WTC11 (cell line): ENCODE measurements around the gene ACOT6. TPM values are rescaled to one million over a fixed set of nuclear protein-coding genes. Genes with fewer than 3 reads are reported as not detected.
"Not testable (repeated sequence)": the region's sequence is repeated elsewhere in the genome, so short reads cannot be mapped to it uniquely, and the experiment has no call there.

Experiments
- ATAC-seq: fragments of 200-7000 bp; cut with Tn5 transposase; 2 replicates; pipeline ENCODE4 v1.10.0; 2021; ENCODE audit warnings: mild to moderate bottlenecking, moderate library complexity
- CTCF ChIA-PET: fragments of 300-600 bp; sonication (Branson Sonifier 250); formaldehyde crosslinking; loops from one replicate; lab custom pipeline; 2021; ENCODE audit warnings: antibody characterized with exemption; lab: Charles Lee
- POLR2A ChIA-PET: fragments of 350-600 bp; sonication (Branson Sonifier 250); formaldehyde crosslinking; loops from one replicate; lab custom pipeline; 2021; ENCODE audit warnings: antibody characterized with exemption; lab: Charles Lee
- DNase-seq: peaks from one replicate; pipeline ENCODE4 v3.0.0; 2021; ENCODE audit warnings: low spot score
- H3K27ac Mint-ChIP-seq: 2 replicates; pipeline ENCODE4 v1.8.0; 2021; ENCODE audit warnings: mixed read lengths
- H3K27me3 Mint-ChIP-seq: 2 replicates; pipeline ENCODE4 v1.8.0; 2021; ENCODE audit warnings: low read depth, mild to moderate bottlenecking, moderate library complexity, mixed read lengths
- H3K36me3 Mint-ChIP-seq: 2 replicates; pipeline ENCODE4 v1.8.0; 2021; ENCODE audit warnings: mixed read lengths
- H3K4me1 Mint-ChIP-seq: 2 replicates; pipeline ENCODE4 v1.8.0; 2022; ENCODE audit warnings: mixed read lengths
- H3K4me3 Mint-ChIP-seq: 2 replicates; pipeline ENCODE4 v1.8.0; 2021; ENCODE audit warnings: mild to moderate bottlenecking, moderate library complexity, mixed read lengths
- H3K9me3 Mint-ChIP-seq: 2 replicates; pipeline ENCODE4 v1.8.0; 2021; ENCODE audit warnings: mixed read lengths
- FOXJ3 ChIP-seq: sonication (generic); formaldehyde crosslinking; IDR thresholded peaks from 2 replicates; pipeline ENCODE4 v1.9.0; 2021; ENCODE audit warnings: missing genetic modification reagents, mild to moderate bottlenecking, borderline replicate concordance
- MXD4 ChIP-seq: fragments of 250-450 bp; sonication (Bioruptor Pico); IDR thresholded peaks from 2 replicates; pipeline ENCODE4 v1.8.0; 2021; ENCODE audit warnings: mild to moderate bottlenecking, moderate library complexity, borderline replicate concordance
- MYBL2 ChIP-seq: sonication (generic); formaldehyde crosslinking; IDR thresholded peaks from 2 replicates; pipeline ENCODE4 v1.8.1; 2023; ENCODE audit warnings: mild to moderate bottlenecking, moderate library complexity, missing genetic modification reagents
- NFATC4 ChIP-seq: fragments of 250-450 bp; sonication (Bioruptor Pico); IDR thresholded peaks from 2 replicates; pipeline ENCODE4 v1.9.0; 2021; ENCODE audit warnings: mild to moderate bottlenecking
- NFE2L1 ChIP-seq: sonication (generic); formaldehyde crosslinking; IDR thresholded peaks from 2 replicates; pipeline ENCODE4 v1.8.1; 2023; ENCODE audit warnings: missing genetic modification reagents
- TEAD1 ChIP-seq: sonication (generic); formaldehyde crosslinking; IDR thresholded peaks from 2 replicates; pipeline ENCODE4 v1.8.0; 2022; ENCODE audit warnings: mild to moderate bottlenecking, missing genetic modification reagents
- TEAD4 ChIP-seq: sonication (generic); formaldehyde crosslinking; IDR thresholded peaks from 2 replicates; pipeline ENCODE4 v1.8.0; 2022; ENCODE audit warnings: mild to moderate bottlenecking, missing genetic modification reagents
- ZNF396 ChIP-seq: fragments of 250-450 bp; sonication (Bioruptor Pico); IDR thresholded peaks from 2 replicates; pipeline ENCODE4 v1.8.0; 2021; ENCODE audit warnings: mild to moderate bottlenecking, moderate library complexity, borderline replicate concordance
- ZNF416 ChIP-seq: fragments of 250-450 bp; sonication (Bioruptor Pico); IDR thresholded peaks from 2 replicates; pipeline ENCODE4 v1.9.0; 2021; ENCODE audit warnings: mild to moderate bottlenecking, inconsistent platforms
- ZNF671 ChIP-seq: fragments of 250-450 bp; sonication (Bioruptor Pico); IDR thresholded peaks from 2 replicates; pipeline ENCODE4 v1.8.0; 2021; ENCODE audit warnings: mild to moderate bottlenecking
- total RNA-seq: library from RNA; stranded (reverse); gene quantifications from 3 replicates; pipeline ENCODE4 v1.2.3, GENCODE V29; 2021
- TF ChIP-seq, protein P1 (sequence below): sonication (generic); formaldehyde crosslinking; IDR thresholded peaks from 2 replicates; pipeline ENCODE4 v1.8.1; 2022; ENCODE audit warnings: low read depth, mild to moderate bottlenecking, moderate library complexity, missing genetic modification reagents, borderline replicate concordance
- TF ChIP-seq, protein P2 (sequence below): sonication (generic); formaldehyde crosslinking; IDR thresholded peaks from 2 replicates; pipeline ENCODE4 v1.8.0; 2022; ENCODE audit warnings: mild to moderate bottlenecking, missing genetic modification reagents
- TF ChIP-seq, protein P3 (sequence below): fragments of 250-450 bp; sonication (Bioruptor Pico); IDR thresholded peaks from 2 replicates; pipeline ENCODE4 v1.9.0; 2021; ENCODE audit warnings: mild to moderate bottlenecking
- TF ChIP-seq, protein P4 (sequence below): sonication (generic); formaldehyde crosslinking; IDR thresholded peaks from 2 replicates; pipeline ENCODE4 v1.8.1; 2023; ENCODE audit warnings: mild to moderate bottlenecking, missing genetic modification reagents, borderline replicate concordance

ACOT6 gene
- total RNA-seq, 1 experiment from 2014 or later = 0.13 TPM

DNA sequence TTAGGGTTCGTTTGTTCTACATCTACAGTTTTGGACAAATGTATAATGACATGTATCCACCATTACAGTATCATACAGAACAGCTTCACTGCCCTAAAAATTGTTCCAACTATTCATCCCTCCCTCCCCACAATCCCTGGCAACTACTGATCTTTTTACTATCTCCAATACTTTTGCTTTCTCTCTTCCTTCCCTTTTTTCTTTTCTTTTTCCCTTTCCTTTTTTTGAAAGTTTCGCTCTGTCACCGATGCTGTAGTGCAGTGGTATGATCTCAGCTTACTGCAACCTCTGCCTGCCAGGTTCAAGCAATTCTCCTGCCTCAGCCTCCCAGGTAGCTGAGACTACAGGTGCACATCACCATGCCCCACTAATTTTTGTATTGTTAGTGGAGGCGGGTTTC, 23.2 kb upstream of the ACOT6 start:
- H3K9me3 Mint-ChIP-seq = peaks cover 7% of the 10 kb centered on the region
- TF ChIP-seq ZNF396 (no peak), FOXJ3 (CRISPR knock-in tag) (no peak), TEAD1 (CRISPR knock-in tag) (no peak), TEAD4 (CRISPR knock-in tag) (no peak), ZNF416 (CRISPR knock-in tag) (no peak), MXD4 (CRISPR knock-in tag) (no peak), NFATC4 (CRISPR knock-in tag) (no peak), NFE2L1 (CRISPR knock-in tag) (no peak), ZNF671 (CRISPR knock-in tag) (no peak), MYBL2 (CRISPR knock-in tag) (no peak)
- TF ChIP-seq, protein P1, sequence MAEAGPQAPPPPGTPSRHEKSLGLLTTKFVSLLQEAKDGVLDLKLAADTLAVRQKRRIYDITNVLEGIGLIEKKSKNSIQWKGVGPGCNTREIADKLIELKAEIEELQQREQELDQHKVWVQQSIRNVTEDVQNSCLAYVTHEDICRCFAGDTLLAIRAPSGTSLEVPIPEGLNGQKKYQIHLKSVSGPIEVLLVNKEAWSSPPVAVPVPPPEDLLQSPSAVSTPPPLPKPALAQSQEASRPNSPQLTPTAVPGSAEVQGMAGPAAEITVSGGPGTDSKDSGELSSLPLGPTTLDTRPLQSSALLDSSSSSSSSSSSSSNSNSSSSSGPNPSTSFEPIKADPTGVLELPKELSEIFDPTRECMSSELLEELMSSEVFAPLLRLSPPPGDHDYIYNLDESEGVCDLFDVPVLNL (CRISPR knock-in tag) = no peak
- TF ChIP-seq, protein P2, sequence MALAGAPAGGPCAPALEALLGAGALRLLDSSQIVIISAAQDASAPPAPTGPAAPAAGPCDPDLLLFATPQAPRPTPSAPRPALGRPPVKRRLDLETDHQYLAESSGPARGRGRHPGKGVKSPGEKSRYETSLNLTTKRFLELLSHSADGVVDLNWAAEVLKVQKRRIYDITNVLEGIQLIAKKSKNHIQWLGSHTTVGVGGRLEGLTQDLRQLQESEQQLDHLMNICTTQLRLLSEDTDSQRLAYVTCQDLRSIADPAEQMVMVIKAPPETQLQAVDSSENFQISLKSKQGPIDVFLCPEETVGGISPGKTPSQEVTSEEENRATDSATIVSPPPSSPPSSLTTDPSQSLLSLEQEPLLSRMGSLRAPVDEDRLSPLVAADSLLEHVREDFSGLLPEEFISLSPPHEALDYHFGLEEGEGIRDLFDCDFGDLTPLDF = no peak
- TF ChIP-seq, protein P3, sequence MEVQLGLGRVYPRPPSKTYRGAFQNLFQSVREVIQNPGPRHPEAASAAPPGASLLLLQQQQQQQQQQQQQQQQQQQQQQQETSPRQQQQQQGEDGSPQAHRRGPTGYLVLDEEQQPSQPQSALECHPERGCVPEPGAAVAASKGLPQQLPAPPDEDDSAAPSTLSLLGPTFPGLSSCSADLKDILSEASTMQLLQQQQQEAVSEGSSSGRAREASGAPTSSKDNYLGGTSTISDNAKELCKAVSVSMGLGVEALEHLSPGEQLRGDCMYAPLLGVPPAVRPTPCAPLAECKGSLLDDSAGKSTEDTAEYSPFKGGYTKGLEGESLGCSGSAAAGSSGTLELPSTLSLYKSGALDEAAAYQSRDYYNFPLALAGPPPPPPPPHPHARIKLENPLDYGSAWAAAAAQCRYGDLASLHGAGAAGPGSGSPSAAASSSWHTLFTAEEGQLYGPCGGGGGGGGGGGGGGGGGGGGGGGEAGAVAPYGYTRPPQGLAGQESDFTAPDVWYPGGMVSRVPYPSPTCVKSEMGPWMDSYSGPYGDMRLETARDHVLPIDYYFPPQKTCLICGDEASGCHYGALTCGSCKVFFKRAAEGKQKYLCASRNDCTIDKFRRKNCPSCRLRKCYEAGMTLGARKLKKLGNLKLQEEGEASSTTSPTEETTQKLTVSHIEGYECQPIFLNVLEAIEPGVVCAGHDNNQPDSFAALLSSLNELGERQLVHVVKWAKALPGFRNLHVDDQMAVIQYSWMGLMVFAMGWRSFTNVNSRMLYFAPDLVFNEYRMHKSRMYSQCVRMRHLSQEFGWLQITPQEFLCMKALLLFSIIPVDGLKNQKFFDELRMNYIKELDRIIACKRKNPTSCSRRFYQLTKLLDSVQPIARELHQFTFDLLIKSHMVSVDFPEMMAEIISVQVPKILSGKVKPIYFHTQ (CRISPR knock-in tag) = no peak
- TF ChIP-seq, protein P4, sequence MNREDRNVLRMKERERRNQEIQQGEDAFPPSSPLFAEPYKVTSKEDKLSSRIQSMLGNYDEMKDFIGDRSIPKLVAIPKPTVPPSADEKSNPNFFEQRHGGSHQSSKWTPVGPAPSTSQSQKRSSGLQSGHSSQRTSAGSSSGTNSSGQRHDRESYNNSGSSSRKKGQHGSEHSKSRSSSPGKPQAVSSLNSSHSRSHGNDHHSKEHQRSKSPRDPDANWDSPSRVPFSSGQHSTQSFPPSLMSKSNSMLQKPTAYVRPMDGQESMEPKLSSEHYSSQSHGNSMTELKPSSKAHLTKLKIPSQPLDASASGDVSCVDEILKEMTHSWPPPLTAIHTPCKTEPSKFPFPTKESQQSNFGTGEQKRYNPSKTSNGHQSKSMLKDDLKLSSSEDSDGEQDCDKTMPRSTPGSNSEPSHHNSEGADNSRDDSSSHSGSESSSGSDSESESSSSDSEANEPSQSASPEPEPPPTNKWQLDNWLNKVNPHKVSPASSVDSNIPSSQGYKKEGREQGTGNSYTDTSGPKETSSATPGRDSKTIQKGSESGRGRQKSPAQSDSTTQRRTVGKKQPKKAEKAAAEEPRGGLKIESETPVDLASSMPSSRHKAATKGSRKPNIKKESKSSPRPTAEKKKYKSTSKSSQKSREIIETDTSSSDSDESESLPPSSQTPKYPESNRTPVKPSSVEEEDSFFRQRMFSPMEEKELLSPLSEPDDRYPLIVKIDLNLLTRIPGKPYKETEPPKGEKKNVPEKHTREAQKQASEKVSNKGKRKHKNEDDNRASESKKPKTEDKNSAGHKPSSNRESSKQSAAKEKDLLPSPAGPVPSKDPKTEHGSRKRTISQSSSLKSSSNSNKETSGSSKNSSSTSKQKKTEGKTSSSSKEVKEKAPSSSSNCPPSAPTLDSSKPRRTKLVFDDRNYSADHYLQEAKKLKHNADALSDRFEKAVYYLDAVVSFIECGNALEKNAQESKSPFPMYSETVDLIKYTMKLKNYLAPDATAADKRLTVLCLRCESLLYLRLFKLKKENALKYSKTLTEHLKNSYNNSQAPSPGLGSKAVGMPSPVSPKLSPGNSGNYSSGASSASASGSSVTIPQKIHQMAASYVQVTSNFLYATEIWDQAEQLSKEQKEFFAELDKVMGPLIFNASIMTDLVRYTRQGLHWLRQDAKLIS (CRISPR knock-in tag) = no peak
- no peak overlapping the region for H3K4me3 Mint-ChIP-seq
- H3K27me3 Mint-ChIP-seq = peaks cover 31% of the 10 kb centered on the region
- DNase-seq (no peak), ATAC-seq (no peak)
- no peak overlapping the region for H3K27ac Mint-ChIP-seq
- ChIA-PET POLR2A (no interaction called here), CTCF (interaction anchor here (1.6 kb wide), 1 partner anchor 45 kb away, joined by 4 read pairs; no protein-coding TSS in a partner anchor)
- no peaks in the 10 kb centered on the region; the same call in 1 of the 2 replicates for H3K36me3 Mint-ChIP-seq
- no peaks in the 10 kb centered on the region for H3K4me1 Mint-ChIP-seq

DNA sequence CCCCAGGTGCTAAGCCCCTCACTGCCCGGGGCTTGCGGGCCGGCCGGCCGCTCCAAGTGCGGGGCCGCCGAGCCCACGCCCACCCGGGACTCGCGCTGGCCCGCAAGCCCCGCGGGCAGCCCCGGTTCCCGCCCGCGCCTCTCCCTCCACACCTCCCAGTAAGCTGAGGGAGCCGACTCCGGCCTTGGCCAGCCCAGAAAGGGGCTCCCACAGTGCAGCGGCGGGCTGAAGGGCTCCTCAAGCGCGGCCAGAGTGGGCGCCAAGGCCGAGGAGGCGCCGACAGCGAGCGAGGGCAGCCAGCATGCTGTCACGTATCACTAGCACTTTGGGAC, 21.7 kb upstream of the ACOT6 start:
- H3K27ac Mint-ChIP-seq, DNase-seq, H3K36me3 Mint-ChIP-seq, H3K9me3 Mint-ChIP-seq, POLR2A ChIA-PET, H3K4me1 Mint-ChIP-seq, ATAC-seq, H3K4me3 Mint-ChIP-seq: not testable (repeated sequence)
- CTCF ChIA-PET = interaction anchor here (1.6 kb wide), 1 partner anchor 44 kb away, joined by 4 read pairs; no protein-coding TSS in a partner anchor
- peaks cover 31% of the 10 kb centered on the region for H3K27me3 Mint-ChIP-seq
